Adrenal gland (tissue), 12 donors: ENCODE measurements around the gene NEGR1. TPM values are rescaled to one million over a fixed set of nuclear protein-coding genes. Genes with fewer than 3 reads are reported as not detected.

ENCODE experiments used
- DNase-seq, 7 donors: peaks; one replicate each; pipeline ENCODE4 v3.0.0-alpha.2; 2019 to 2020
- H3K27ac ChIP-seq, 5 donors: fragments of 200-600 bp; sonication (generic) in 4 of 5; 1 replicate in 3 of 5; 2 replicates in 2 of 5; pipeline versions ENCODE4 v1.5.1 to v1.8.0; 2016 to 2020; ENCODE audit warnings: mild to moderate bottlenecking in 1 of 5
- H3K27me3 ChIP-seq: fragments of 200-600 bp; 2 replicates; pipeline ENCODE4 v1.8.0; 2021
- H3K36me3 ChIP-seq, 2 donors: fragments of 200-600 bp; replicated peaks in 1 of 2; 1 replicate in 1 of 2; 2 replicates in 1 of 2; pipeline versions ENCODE4 v1.5.1 to v1.8.0; 2018 to 2022
- H3K4me1 ChIP-seq, 2 donors: fragments of 200-600 bp; replicated peaks in 1 of 2; 1 replicate in 1 of 2; 2 replicates in 1 of 2; pipeline versions ENCODE4 v1.5.1 to v1.8.0; 2018 to 2021
- H3K4me3 ChIP-seq, 4 donors: fragments of 200-600 bp; sonication (generic) in 3 of 4; one replicate each; pipeline ENCODE4 v1.5.1; 2016 to 2018
- H3K9me3 ChIP-seq, 3 donors: fragments of 200-600 bp; sonication (generic) in 1 of 3; replicated peaks in 1 of 3; 1 replicate in 2 of 3; 2 replicates in 1 of 3; pipeline versions ENCODE4 v1.5.1 to v1.8.0; 2016 to 2021
- POLR2A ChIP-seq, 2 donors: fragments of 450-650 bp; IDR thresholded peaks; one replicate each; pipeline ENCODE4 v1.6.1; 2017; ENCODE audit warnings: antibody characterized with exemption in 2 of 2, mild to moderate bottlenecking in 2 of 2, moderate library complexity in 1 of 2
- WGBS, 4 donors: extraction: QIAGEN DNeasy Blood & Tissue Kit in 2 of 4; methylation state at CpG; one replicate each; pipeline versions ENCODE4 v1.1.5 to v1.1.7; 2013 to 2017; 5-methylcytosine and 5-hydroxymethylcytosine counted together
- intact Hi-C, 2 donors: fragments of 100-400 bp; cut with DNase I; formaldehyde crosslinking; loops; one replicate each; pipeline versions ENCODE4 v1.14.1 to v1.15.0; 2022 to 2023
- polyA plus RNA-seq, 3 donors: library from polyadenylated mRNA; stranded (reverse); fragments of 200-250 nt in 2 of 3; fragments of 350-450 nt in 1 of 3; fragmentation: Illumina TruSeq in 1 of 3; extraction: RNeasy Lipid Tissue Mini Kit (QIAGEN cat#74804) in 1 of 3; gene quantifications; one replicate each; pipeline ENCODE4 v1.2.3, GENCODE V29; 2013 to 2014
- total RNA-seq, 9 donors: library from RNA; depleted of rRNA in 4 of 9; stranded (reverse); fragments of >200 nt in 4 of 9; fragments of 120-200 nt in 1 of 9; fragmentation: NEBNext Ultra II Directional in 1 of 9; extraction: Animal tissue kit (Norgen Biotek cat#: 25700) in 1 of 9; gene quantifications; one replicate each; pipeline versions ENCODE4 v1.1.0 to v1.2.4, GENCODE V29; 2013 to 2023
- TF ChIP-seq, protein P1 (sequence below), 6 experiments: fragments of 450-650 bp in 4 of 6; fragments of 200-600 bp in 2 of 6; sonication (generic) in 1 of 6; IDR thresholded peaks; 1 replicate in 5 of 6; 2 replicates in 1 of 6; pipeline versions ENCODE4 v1.5.1 to v1.8.0; 2016 to 2021; ENCODE audit warnings: antibody characterized with exemption in 6 of 6, mild to moderate bottlenecking in 2 of 6, moderate library complexity in 1 of 6
- donor health status: healthy with polysubstance abuse.
- donor health status: Bipolar disorder and iron deficiency.
- donor health status: DM: yes; HTN: yes; CAD: no.
- donor health status: DM: no; HTN: no; CAD: no.
- donor health status: DM: no; HTN: no; CAD: no.
- donor health status: DM: yes; HTN: yes; CAD: no.

The NEGR1 gene
- total and polyA plus RNA-seq, 12 donors = 1.1 to 7.4 (median 4.0) TPM

DNA sequence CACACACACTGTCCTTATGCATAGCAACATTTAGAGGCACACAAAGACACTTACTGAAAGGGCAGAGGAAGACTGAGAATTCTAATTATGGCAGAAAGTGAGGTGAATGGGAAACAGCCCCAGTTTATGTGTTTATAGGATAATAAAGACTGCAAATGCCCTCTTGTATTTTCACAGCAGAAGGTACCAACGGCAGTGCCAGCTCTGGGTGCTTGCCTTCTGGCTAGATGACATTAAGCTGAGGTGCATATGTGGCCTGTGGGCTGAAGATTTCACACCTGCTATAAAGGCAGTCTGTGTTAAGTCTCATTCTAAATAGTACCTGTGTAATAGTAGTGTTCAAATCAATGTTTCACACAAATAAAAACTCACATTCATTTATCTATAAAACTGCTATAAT is 854.3 kb downstream of the NEGR1 start:
- no peak overlapping the region for H3K4me3 ChIP-seq
- no peaks in the 10 kb centered on the region for H3K27me3 ChIP-seq
- H3K9me3 ChIP-seq = no peaks in the 10 kb centered on the region
- no peak overlapping the region for H3K27ac ChIP-seq
- intact Hi-C loops = no loop called here
- H3K4me1 ChIP-seq = no peaks in the 10 kb centered on the region
- TF ChIP-seq POLR2A (IDR thresholded peaks at IDR 0.05) = no peak
- TF ChIP-seq, protein P1, sequence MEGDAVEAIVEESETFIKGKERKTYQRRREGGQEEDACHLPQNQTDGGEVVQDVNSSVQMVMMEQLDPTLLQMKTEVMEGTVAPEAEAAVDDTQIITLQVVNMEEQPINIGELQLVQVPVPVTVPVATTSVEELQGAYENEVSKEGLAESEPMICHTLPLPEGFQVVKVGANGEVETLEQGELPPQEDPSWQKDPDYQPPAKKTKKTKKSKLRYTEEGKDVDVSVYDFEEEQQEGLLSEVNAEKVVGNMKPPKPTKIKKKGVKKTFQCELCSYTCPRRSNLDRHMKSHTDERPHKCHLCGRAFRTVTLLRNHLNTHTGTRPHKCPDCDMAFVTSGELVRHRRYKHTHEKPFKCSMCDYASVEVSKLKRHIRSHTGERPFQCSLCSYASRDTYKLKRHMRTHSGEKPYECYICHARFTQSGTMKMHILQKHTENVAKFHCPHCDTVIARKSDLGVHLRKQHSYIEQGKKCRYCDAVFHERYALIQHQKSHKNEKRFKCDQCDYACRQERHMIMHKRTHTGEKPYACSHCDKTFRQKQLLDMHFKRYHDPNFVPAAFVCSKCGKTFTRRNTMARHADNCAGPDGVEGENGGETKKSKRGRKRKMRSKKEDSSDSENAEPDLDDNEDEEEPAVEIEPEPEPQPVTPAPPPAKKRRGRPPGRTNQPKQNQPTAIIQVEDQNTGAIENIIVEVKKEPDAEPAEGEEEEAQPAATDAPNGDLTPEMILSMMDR (IDR thresholded peaks at IDR 0.05) = no peak
- DNase-seq = no peak
- WGBS, 4 donors = 43 to 67% (median 55%) methylated on average over 1 of the region's 1 CpG
- H3K36me3 ChIP-seq = no peaks in the 10 kb centered on the region

DNA sequence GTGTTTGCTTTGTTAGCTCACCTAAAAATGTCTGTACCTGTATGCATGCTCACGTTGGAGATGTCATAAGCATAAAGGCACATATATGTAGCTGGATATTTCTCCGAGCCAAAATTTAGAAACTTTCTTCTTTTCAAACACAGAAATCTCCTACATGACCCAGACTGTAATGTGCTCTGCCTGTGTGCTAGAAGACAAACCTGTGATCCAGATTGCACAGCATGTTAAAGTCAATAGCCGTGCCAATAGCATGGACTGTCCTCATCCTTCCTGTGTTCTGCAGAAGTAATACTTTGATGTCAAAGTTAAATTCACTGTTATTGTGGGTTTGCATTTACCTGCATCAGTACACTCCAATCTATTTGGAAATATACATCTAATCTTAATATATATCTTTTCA is 855.3 kb downstream of the NEGR1 start:
- H3K4me1 ChIP-seq = no peaks in the 10 kb centered on the region
- no peak overlapping the region for H3K27ac ChIP-seq
- H3K36me3 ChIP-seq = no peaks in the 10 kb centered on the region
- no peak overlapping the region for H3K4me3 ChIP-seq
- intact Hi-C loops = no loop called here
- TF ChIP-seq, protein P1 (IDR thresholded peaks at IDR 0.05) = no peak
- no peak for TF ChIP-seq POLR2A (IDR thresholded peaks at IDR 0.05)
- no peak for DNase-seq
- H3K27me3 ChIP-seq = no peaks in the 10 kb centered on the region
- no peaks in the 10 kb centered on the region for H3K9me3 ChIP-seq
- 83 to 96% (median 88%) methylated on average over 3 of the region's 3 CpGs for WGBS, 4 donors

DNA sequence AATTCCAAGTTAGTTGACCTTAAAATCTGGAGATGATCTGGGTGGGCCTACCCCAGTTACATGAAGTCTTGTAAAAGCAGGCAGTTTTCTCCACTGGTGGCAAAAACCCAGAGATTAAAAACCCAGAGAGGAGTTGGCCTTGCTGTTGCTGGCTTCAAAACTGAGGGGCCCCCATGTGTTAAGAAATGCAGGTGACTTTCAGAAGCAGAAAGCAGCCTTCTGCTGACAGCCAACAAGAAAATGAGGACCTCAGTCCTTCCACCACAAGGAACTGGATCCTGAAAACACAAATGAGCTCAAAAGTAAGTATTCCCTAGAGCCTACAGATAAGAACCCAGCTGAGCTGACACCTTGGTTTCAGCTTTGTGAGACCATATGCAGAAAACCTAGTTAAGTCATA is 857.8 kb downstream of the NEGR1 start:
- no peaks in the 10 kb centered on the region for H3K27me3 ChIP-seq
- no peak for TF ChIP-seq POLR2A (IDR thresholded peaks at IDR 0.05)
- TF ChIP-seq, protein P1 (IDR thresholded peaks at IDR 0.05) = no peak

DNA sequence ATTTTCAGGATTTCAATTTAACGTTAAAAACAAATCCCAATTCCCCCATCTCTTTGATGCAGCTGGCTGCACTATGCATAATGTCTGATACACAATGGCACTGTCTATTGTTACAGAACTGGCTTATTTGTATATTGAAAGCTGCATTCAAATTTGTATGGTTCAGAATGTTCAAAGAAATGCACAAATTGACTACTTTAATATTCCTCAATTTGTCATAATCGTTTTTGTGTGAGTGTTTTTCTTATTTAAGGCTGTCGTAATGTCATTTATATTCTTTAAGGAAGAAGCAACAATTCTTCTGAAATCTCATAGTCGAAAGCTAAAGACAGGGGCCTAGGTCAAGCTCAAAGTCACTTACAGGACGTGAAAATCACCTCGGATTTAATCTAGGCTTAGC is 860.1 kb downstream of the NEGR1 start:
- WGBS, 4 donors = 68 to 74% (median 73%) methylated on average over 6 of the region's 6 CpGs
- Histone ChIP-seq H3K27ac (no peak overlapping the region), H3K9me3 (no peaks in the 10 kb centered on the region), H3K4me1 (no peaks in the 10 kb centered on the region), H3K27me3 (no peaks in the 10 kb centered on the region), H3K4me3 (no peak overlapping the region), H3K36me3 (no peaks in the 10 kb centered on the region)
- DNase-seq = no peak
- TF ChIP-seq, protein P1 (IDR thresholded peaks at IDR 0.05) = no peak
- TF ChIP-seq POLR2A (IDR thresholded peaks at IDR 0.05) = no peak
- intact Hi-C loops = no loop called here

More for the DNA sequence above, 857.8 kb downstream of the NEGR1 start:
- H3K27ac ChIP-seq = no peak overlapping the region
- no peak overlapping the region for H3K4me3 ChIP-seq
- no peak for DNase-seq
- no peaks in the 10 kb centered on the region for H3K4me1 ChIP-seq
- intact Hi-C loops = no loop called here
- no peaks in the 10 kb centered on the region for H3K9me3 ChIP-seq
- no peaks in the 10 kb centered on the region for H3K36me3 ChIP-seq
